Iris pigment epithelial cell (primary cell): Measurements from ENCODE around the gene EXOC4.

ENCODE experiments used
- DNase-seq: peaks from one replicate; pipeline ENCODE4 v3.0.0-alpha.2; 2011; ENCODE audit warnings: low read depth

The EXOC4 gene

GRCh38 chr7:133364959-133365690 lies 112.2 kb downstream of the EXOC4 start:
- DNase-seq: peak; percentile 74

GRCh38 chr7:133365917-133366316 lies 113.0 kb downstream of the EXOC4 start:
- peak; percentile 77 for DNase-seq

DNA sequence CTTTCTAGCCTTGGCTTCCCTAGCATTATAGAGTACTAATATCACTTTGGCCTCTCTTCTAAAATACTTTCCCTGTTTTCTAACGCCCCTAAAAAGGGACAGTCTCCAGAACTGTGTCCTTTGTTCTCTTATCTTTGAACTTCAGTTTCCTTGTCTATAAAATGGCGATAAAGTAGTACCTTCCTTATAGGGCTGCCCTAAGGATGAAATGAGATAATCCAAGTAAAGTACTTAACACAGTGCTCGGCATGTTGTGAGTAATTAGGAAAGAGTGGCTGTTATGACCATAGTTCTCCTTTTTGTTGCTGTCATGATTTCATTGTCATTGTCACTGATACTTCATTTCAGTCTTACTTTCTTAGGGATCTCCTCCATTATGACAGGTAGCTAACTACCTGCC lies 114.7 kb downstream of the EXOC4 start:
- DNase-seq: no peak

DNA sequence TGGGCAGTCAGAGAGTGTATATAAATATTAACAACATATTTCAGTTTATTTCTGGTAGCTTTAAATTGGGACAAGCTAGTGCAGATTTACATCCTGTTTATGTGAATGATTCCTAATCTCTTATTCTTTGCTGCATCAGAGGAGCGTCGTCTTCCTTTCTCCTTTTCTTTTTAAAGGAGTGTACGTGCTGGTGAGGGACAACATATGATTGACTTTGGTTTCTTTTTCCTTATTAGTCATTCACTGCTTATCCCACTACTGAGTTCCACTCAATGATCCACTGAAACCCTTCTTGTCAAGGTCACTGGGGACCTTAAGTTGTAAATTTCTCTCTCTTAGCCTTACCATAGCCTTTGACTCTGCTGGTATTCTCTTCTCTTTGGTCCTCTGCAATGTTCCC lies 116.3 kb downstream of the EXOC4 start:
- DNase-seq: peak; percentile 44

DNA sequence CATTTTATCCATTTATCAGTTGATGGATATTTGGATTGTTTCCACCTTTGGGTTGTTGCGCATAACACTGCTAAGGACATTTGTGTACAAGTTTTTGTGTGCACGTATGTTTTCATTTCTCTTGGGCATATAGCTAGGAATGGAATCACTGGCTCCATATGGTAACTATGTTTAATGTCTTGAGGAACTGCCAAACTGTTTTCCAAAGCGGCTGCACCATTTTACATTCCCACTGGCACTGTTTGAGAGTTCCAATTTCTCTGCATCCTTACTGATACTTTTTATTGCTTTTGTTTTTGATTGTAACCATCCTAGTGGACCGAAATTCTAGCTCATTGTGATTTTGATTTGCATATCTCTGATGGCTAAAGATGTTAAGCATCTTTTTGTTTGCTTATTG lies 118.7 kb downstream of the EXOC4 start:
- DNase-seq: no peak

DNA sequence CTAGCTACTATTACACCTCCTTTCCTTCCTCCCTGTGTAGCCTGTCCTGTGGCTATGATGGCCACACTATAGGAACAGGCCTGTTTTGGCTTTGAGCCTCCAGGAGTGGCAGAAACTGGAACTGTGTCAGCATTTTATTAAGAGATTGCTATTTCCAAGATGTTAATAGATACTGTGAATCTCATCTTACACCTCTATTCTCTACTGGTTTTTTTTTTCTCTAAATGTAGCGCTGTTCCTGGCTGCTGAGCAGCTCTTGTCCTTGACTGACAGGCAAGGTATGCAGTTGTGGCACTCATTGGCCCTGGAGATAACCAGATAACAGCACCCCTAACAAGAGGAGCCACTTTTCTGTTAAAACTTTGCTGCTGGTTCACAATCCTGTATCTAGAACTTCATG lies 119.5 kb downstream of the EXOC4 start:
- no peak for DNase-seq

DNA sequence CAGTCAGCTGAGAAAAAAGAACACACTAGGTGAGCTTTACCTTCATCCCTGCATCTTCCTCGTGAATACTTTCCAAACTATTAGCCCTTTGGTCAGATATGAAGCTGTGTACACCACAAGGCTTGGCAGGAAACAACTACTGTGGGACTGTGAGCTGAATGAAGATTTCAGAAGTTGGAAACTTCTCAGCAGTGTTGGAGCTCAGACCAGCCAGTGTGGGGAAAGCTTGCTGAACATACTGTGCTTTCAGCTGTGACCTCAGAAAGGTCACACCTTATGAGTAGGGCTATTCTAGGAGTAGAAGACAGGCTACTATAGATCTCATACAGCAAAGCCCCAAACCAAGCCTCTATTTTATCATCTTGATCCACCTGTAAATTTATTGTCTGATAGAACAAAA lies 123.6 kb downstream of the EXOC4 start:
- DNase-seq: no peak

GRCh38 chr7:133381965-133382364 lies 129.1 kb downstream of the EXOC4 start:
- no peak for DNase-seq

DNA sequence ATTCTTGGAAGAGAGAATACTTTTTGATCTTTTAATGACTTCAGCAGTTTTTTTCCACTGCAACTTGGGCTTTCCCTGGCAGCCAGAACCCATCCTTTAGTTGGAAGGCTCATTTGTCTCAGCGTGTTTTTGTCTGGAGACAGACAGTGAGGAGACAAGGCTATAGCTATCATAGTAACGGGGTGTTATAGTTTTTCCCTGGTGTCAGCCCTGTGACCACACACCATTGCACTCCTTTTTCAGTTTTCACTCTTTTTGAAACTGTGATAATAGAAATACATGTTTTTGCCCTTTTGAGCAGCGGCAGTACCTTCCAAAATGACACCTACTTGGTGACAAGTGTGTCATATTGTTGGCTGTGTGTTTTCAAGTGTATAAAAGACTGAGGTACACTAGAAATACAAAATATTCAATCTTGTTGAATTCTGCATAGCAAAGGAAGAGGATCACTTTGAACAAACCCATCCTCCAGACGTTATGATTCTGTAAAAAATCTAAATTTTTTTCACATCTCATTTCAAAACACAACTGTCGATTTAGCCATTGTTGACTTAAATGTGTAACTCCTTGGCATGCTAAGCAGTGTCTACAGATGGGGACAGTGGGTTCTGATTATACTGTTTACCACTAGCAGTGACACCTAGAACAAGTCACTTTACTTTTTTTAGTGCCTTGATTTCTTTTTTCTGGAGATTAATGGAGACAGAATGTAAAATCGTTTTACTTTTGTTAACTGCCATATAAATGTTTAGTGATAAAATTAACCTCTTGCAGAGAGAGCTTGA lies 130.1 kb downstream of the EXOC4 start:
- no peak for DNase-seq

- no peak for DNase-seq
Observed at GRCh38 chr7:133386205-133386604, 133.3 kb downstream of the EXOC4 start.

GRCh38 chr7:133389727-133390126 lies 136.8 kb downstream of the EXOC4 start:
- no peak for DNase-seq

GRCh38 chr7:133391206-133391605 lies 138.3 kb downstream of the EXOC4 start:
- no peak for DNase-seq

- DNase-seq: no peak
Observed at GRCh38 chr7:133394369-133394768, 141.5 kb downstream of the EXOC4 start.

DNA sequence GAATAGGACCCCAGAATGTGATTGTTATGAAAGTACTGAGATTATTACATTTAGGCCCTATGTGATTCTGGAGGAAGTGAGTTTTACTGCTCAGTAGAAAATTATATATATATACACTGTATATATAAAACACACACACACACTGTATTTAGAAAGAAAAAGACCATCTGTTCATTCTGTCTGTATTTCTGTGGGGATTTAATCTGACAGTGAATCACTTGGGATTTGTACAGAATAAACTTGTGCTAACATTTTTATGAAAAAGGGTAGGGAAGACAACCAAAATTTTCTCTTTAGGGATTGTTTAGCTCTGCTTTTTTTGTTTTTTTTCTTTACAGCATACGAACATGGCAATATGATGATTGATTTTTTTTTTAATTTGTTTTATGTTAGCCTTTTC lies 142.7 kb downstream of the EXOC4 start:
- no peak for DNase-seq

- DNase-seq: no peak
Observed at GRCh38 chr7:133398506-133398905, 145.6 kb downstream of the EXOC4 start.

- peak; percentile 11 for DNase-seq
Observed at GRCh38 chr7:133401225-133401624, 148.3 kb downstream of the EXOC4 start.

DNA sequence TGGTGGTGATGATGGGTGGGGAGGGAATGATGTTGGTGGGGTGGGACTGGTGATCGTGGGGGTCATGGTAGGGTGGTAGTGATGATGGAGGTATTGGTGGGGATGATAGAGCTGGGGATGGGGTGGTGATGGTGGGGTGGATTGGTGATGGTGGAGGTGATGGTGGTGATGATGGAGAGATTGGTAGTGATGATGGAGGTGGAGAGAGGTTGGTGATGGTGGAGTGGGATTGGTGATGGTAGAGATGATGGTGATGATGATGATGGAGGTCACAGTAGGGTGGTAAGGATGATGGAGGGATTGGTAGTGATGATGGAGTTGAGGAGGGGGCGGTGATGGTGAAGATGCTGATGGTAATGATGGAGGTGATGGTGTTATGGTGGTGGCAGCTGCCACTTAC lies 155.3 kb downstream of the EXOC4 start:
- DNase-seq: no peak

GRCh38 chr7:133409421-133409820 lies 156.5 kb downstream of the EXOC4 start:
- no peak for DNase-seq

DNA sequence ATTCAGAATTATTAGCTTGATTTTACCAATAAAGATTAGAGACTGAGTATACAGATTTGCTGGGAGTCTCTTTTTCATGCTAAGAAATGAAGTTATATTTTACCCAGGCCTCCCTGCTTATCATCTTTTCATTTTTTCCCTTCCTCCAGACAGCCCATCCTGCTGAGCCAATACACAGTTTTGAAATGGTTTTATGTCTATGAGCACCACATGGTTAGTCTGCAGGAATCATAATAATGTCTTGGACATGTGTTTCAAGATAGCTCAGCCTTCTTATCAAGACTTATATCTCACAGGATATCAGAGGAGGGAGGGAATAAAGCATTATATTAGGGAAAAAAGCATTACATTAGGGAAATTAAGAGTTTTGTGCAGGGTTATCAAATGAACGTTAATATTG lies 157.1 kb downstream of the EXOC4 start:
- DNase-seq: no peak

GRCh38 chr7:133411395-133411794 lies 158.5 kb downstream of the EXOC4 start:
- DNase-seq: no peak

GRCh38 chr7:133412942-133413341 lies 160.1 kb downstream of the EXOC4 start:
- DNase-seq: no peak

GRCh38 chr7:133419041-133419440 lies 166.2 kb downstream of the EXOC4 start:
- DNase-seq: no peak

- no peak for DNase-seq
Observed at GRCh38 chr7:133423618-133424017, 170.7 kb downstream of the EXOC4 start.

GRCh38 chr7:133428326-133428725 lies 175.4 kb downstream of the EXOC4 start:
- peak; percentile 19 for DNase-seq
